HepG2 (cell line): ENCODE results near the gene CPT1B. TPM values are rescaled to one million over a fixed set of nuclear protein-coding genes. Genes with fewer than 3 reads are reported as not detected.

Experiments used
- ATAC-seq: fragments of 200-7000 bp; cut with Tn5 transposase; 3 replicates; pipeline ENCODE4 v1.9.1; 2020; ENCODE audit warnings: mild to moderate bottlenecking, moderate library complexity
- BruUV-seq: library from RNA; stranded (reverse); fragments of 400-500 nt; replicated peaks from 2 replicates; lab custom pipeline; 2021; lab: Mats Ljungman, UMichigan
- CTCF ChIA-PET: fragments of 300-600 bp; formaldehyde crosslinking; extraction: SDS; loops from one replicate; lab custom pipeline; 2021; ENCODE audit warnings: low total read pairs, inconsistent platforms, low intra/inter-chr PET ratio; lab: Yijun Ruan, JAX
- POLR2A ChIA-PET: fragments of 350-600 bp; sonication (Branson Sonifier 250); formaldehyde crosslinking; loops from one replicate; lab custom pipeline; 2020; ENCODE audit warnings: antibody characterized with exemption, inconsistent platforms; lab: Yijun Ruan, JAX
- DNase-seq: peaks from one replicate; pipeline ENCODE4 v3.0.0-alpha.2; 2015; ENCODE audit warnings: low spot score
- FAIRE-seq: peaks from 3 replicates; lab custom pipeline; 2011; peaks lifted over from hg19 to GRCh38; lab: Jason Lieb, UNC
- H2AFZ ChIP-seq: one replicate; pipeline ENCODE4 v1.6.1; 2011; ENCODE audit warnings: low read length, inconsistent platforms
- H3K27ac ChIP-seq: fragments of 300-600 bp; 3 replicates; pipeline ENCODE4 v1.8.0; 2011; ENCODE audit warnings: mixed run types, mild to moderate bottlenecking, mixed read lengths, low read length, inconsistent platforms; ENCODE audit not compliant: insufficient read depth; ENCODE audit errors: extremely low read length
- H3K27me3 ChIP-seq, 2 experiments: fragments of 200-600 bp in 1 of 2; 2 replicates in 1 of 2; 3 replicates in 1 of 2; pipeline versions ENCODE4 v1.6.0 to v1.8.0; 2011; ENCODE audit warnings: low read length in 2 of 2, mild to moderate bottlenecking in 2 of 2, moderate library complexity in 2 of 2, inconsistent platforms in 1 of 2; ENCODE audit not compliant: insufficient read depth in 2 of 2, control insufficient read depth in 1 of 2
- H3K36me3 ChIP-seq, 2 experiments: fragments of 200-600 bp in 1 of 2; replicated peaks in 1 of 2; 2 replicates in 1 of 2; 3 replicates in 1 of 2; pipeline versions ENCODE4 v1.5.1 to v1.8.0; 2011; ENCODE audit warnings: low read length in 2 of 2, inconsistent platforms in 1 of 2; ENCODE audit not compliant: insufficient read depth in 2 of 2, control insufficient read depth in 1 of 2
- H3K4me1 ChIP-seq: 2 replicates; pipeline ENCODE4 v1.5.1; 2012; ENCODE audit warnings: low read length, inconsistent platforms; ENCODE audit not compliant: insufficient read depth
- H3K4me2 ChIP-seq: 2 replicates; pipeline ENCODE4 v1.6.0; 2011; ENCODE audit warnings: low read depth, low read length, inconsistent platforms
- H3K4me3 ChIP-seq, 3 experiments: fragments of 200-600 bp in 1 of 3; sonication (generic), shearing (Covaris generic) in 1 of 3; replicated peaks in 1 of 3; 2 replicates each; pipeline ENCODE4 v1.5.1; 2011 to 2016; ENCODE audit warnings: low read length in 3 of 3, inconsistent platforms in 2 of 3, low read depth in 2 of 3, mild to moderate bottlenecking in 2 of 3, control low read depth in 1 of 3, mixed read lengths in 1 of 3; ENCODE audit not compliant: insufficient read depth in 1 of 3
- H3K79me2 ChIP-seq: one replicate; pipeline ENCODE4 v1.6.1; 2011; ENCODE audit warnings: low read length, inconsistent platforms; ENCODE audit not compliant: insufficient read depth
- H3K9ac ChIP-seq: 2 replicates; pipeline ENCODE4 v1.6.0; 2011; ENCODE audit warnings: mild to moderate bottlenecking, low read depth, low read length, inconsistent platforms; ENCODE audit not compliant: insufficient read depth
- H3K9me3 ChIP-seq: 2 replicates; pipeline ENCODE4 v1.5.1; 2012; ENCODE audit warnings: mild to moderate bottlenecking, low read length
- H4K20me1 ChIP-seq: 2 replicates; pipeline ENCODE4 v1.6.0; 2011; ENCODE audit warnings: inconsistent platforms, mild to moderate bottlenecking, low read length, moderate library complexity; ENCODE audit not compliant: insufficient read depth
- CENPT ChIP-seq: sonication (generic); formaldehyde crosslinking; IDR thresholded peaks from 2 replicates; pipeline ENCODE4 v1.8.0; 2022; ENCODE audit warnings: low read depth, mild to moderate bottlenecking, moderate library complexity, missing genetic modification reagents
- ELF1 ChIP-seq: sonication (generic); formaldehyde crosslinking; IDR thresholded peaks from 2 replicates; pipeline ENCODE4 v1.4.0; 2020; ENCODE audit warnings: missing genetic modification reagents
- ESRRA ChIP-seq: sonication (generic); formaldehyde crosslinking; IDR thresholded peaks from 2 replicates; pipeline ENCODE4 v1.5.1; 2020; ENCODE audit warnings: mild to moderate bottlenecking, low read depth, missing genetic modification reagents
- GABPA ChIP-seq, 2 experiments: IDR thresholded peaks; 2 replicates each; pipeline ENCODE4 v1.6.1; 2011 to 2016; ENCODE audit warnings: low read depth in 2 of 2, low read length in 1 of 2, missing biosample characterization in 1 of 2, missing genetic modification characterization in 1 of 2
- HBP1 ChIP-seq: IDR thresholded peaks from 2 replicates; pipeline ENCODE4 v1.6.1; 2016; ENCODE audit warnings: low read depth, control low read depth
- HOXA3 ChIP-seq: sonication (generic); formaldehyde crosslinking; IDR thresholded peaks from 2 replicates; pipeline ENCODE4 v1.5.0; 2020; ENCODE audit warnings: missing genetic modification reagents
- MAFF ChIP-seq: IDR thresholded peaks from 2 replicates; pipeline ENCODE4 v1.6.1; 2011; ENCODE audit warnings: low read depth, low read length, improper control_type of control experiment
- NFRKB ChIP-seq: fragments of 450-650 bp; IDR thresholded peaks from 2 replicates; pipeline ENCODE4 v1.6.1; 2017
- NR2F6 ChIP-seq, 2 experiments: IDR thresholded peaks; 2 replicates each; pipeline ENCODE4 v1.6.1; 2016; ENCODE audit warnings: antibody characterized with exemption in 1 of 2, mild to moderate bottlenecking in 1 of 2
- PHF21A ChIP-seq: sonication (generic); formaldehyde crosslinking; IDR thresholded peaks from 2 replicates; pipeline ENCODE4 v1.5.0; 2020; ENCODE audit warnings: mild to moderate bottlenecking, missing genetic modification reagents
- PITX1 ChIP-seq: sonication (generic); formaldehyde crosslinking; IDR thresholded peaks from 2 replicates; pipeline ENCODE4 v1.5.1; 2020; ENCODE audit warnings: mild to moderate bottlenecking, missing genetic modification reagents
- RAD21 ChIP-seq: fragments of 450-650 bp; formaldehyde crosslinking; IDR thresholded peaks from 2 replicates; pipeline ENCODE4 v1.5.0; 2020; ENCODE audit warnings: mild to moderate bottlenecking
- SATB2 ChIP-seq: sonication (generic); formaldehyde crosslinking; IDR thresholded peaks from 2 replicates; pipeline ENCODE4 v1.5.0; 2020; ENCODE audit warnings: missing genetic modification reagents
- SETDB1 ChIP-seq: sonication (generic); formaldehyde crosslinking; IDR thresholded peaks from 2 replicates; pipeline ENCODE4 v1.5.1; 2020; ENCODE audit warnings: missing genetic modification reagents, mild to moderate bottlenecking, borderline replicate concordance
- SMC3 ChIP-seq: IDR thresholded peaks from 2 replicates; pipeline ENCODE4 v1.6.1; 2011; ENCODE audit warnings: low read length, improper control_type of control experiment
- SP140L ChIP-seq: sonication (generic); formaldehyde crosslinking; IDR thresholded peaks from 2 replicates; pipeline ENCODE4 v1.4.0; 2020; ENCODE audit warnings: missing genetic modification reagents, borderline replicate concordance
- SP2 ChIP-seq: sonication (generic); formaldehyde crosslinking; IDR thresholded peaks from 2 replicates; pipeline ENCODE4 v1.5.1; 2020; ENCODE audit warnings: mild to moderate bottlenecking, missing genetic modification reagents
- SRSF4 ChIP-seq: fragments of 200-400 bp; formaldehyde crosslinking; IDR thresholded peaks from one replicate; pipeline ENCODE4 v1.6.1; 2018; ENCODE audit warnings: mild to moderate bottlenecking, low read depth, low read length, moderate library complexity; ENCODE audit not compliant: poor library complexity, severe bottlenecking
- U2AF2 ChIP-seq: fragments of 200-400 bp; formaldehyde crosslinking; IDR thresholded peaks from 2 replicates; pipeline ENCODE4 v1.6.1; 2017; ENCODE audit warnings: low read depth, mild to moderate bottlenecking, low read length
- ZMYM4 ChIP-seq: sonication (generic); formaldehyde crosslinking; IDR thresholded peaks from 2 replicates; pipeline ENCODE4 v1.8.1; 2023; ENCODE audit warnings: mild to moderate bottlenecking, missing genetic modification reagents
- ZNF230 ChIP-seq: sonication (generic); formaldehyde crosslinking; IDR thresholded peaks from 2 replicates; pipeline ENCODE4 v1.4.0; 2020; ENCODE audit warnings: mild to moderate bottlenecking, missing genetic modification reagents
- ZNF263 ChIP-seq: sonication (generic); formaldehyde crosslinking; IDR thresholded peaks from 2 replicates; pipeline ENCODE4 v1.4.0; 2020; ENCODE audit warnings: missing genetic modification reagents
- ZNF3 ChIP-seq: IDR thresholded peaks from 2 replicates; pipeline ENCODE4 v1.7.0; 2017; ENCODE audit warnings: inconsistent platforms
- ZNF317 ChIP-seq: sonication (generic); formaldehyde crosslinking; IDR thresholded peaks from 2 replicates; pipeline ENCODE4 v1.5.0; 2020; ENCODE audit warnings: mild to moderate bottlenecking, missing genetic modification reagents
- ZNF839 ChIP-seq: sonication (generic); formaldehyde crosslinking; IDR thresholded peaks from 2 replicates; pipeline ENCODE4 v1.4.0; 2020; ENCODE audit warnings: missing genetic modification reagents, mild to moderate bottlenecking, borderline replicate concordance
- WGBS: methylation state at CpG from one replicate; pipeline ENCODE4 v1.1.6; 2017; ENCODE audit warnings: low lambda C conversion rate; 5-methylcytosine and 5-hydroxymethylcytosine counted together
- in situ Hi-C: cut with HindIII; loops from 2 replicates; pipeline ENCODE4 v1.10.0; 2017; ENCODE audit warnings: low pct_unique_long_range_greater_than_20kb; ENCODE audit not compliant: extremely low pct_ligation_motif_present
- intact Hi-C: fragments of 100-400 bp; cut with micrococcal nuclease; formaldehyde crosslinking; loops from one replicate; pipeline ENCODE4 v1.10.0; 2022; ENCODE audit not compliant: unreplicated experiment
- polyA plus RNA-seq, 8 experiments: library from polyadenylated mRNA; depleted of rRNA in 3 of 8; stranded (reverse) in 7 of 8; unstranded in 1 of 8; fragments of >200 nt; fragmentation: Illumina TruSeq in 4 of 8; extraction: Trizol in 4 of 8; gene quantifications; 2 replicates each; pipeline versions ENCODE4 v1.2.1 to v1.2.3, GENCODE V29; 2011 to 2016; ENCODE audit warnings: low read depth in 4 of 8, missing spikeins in 1 of 8, mixed read lengths in 1 of 8; ENCODE audit not compliant: insufficient read depth in 1 of 8
- total RNA-seq, 5 experiments: library from RNA; depleted of rRNA; stranded (reverse); fragments of >200 nt; fragmentation: Illumina TruSeq; extraction: Trizol; gene quantifications; 2 replicates each; pipeline ENCODE4 v1.2.3, GENCODE V29; 2016; ENCODE audit warnings: low read depth in 1 of 5

The CPT1B gene
- total and polyA plus RNA-seq, 2 of the 13 experiments (the other 11 are each of a cell fraction or from before 2014, with no cell fraction given): 9.2 to 19.5 TPM

- in situ Hi-C loops: no loop called here
- H3K27ac ChIP-seq: no peak overlapping the region
- H3K4me3 ChIP-seq: peak overlapping the region in 2 of 3 experiments; percentile 27 to 70; a peak in 3 of 6 replicates
- peak; percentile 77 for ATAC-seq
- H3K9me3 ChIP-seq: no peaks in the 10 kb centered on the region
- peaks cover 15% of the 10 kb centered on the region for H3K4me1 ChIP-seq
- intact Hi-C loops: no loop called here
- H3K36me3 ChIP-seq: no peaks in the 10 kb centered on the region
- H3K79me2 ChIP-seq: no peaks in the 10 kb centered on the region
- CTCF ChIA-PET: no interaction called here
- WGBS: 40% methylated on average over 21 of the region's 52 CpGs
- peak; percentile 9 for DNase-seq
- no peaks in the 10 kb centered on the region; the same call in 1 of the 2 replicates for H4K20me1 ChIP-seq
- peak overlapping the region; percentile 75 for H3K4me2 ChIP-seq
- no peak for FAIRE-seq
- no TSS peak for BruUV-seq
- POLR2A ChIA-PET: no interaction called here
- peaks cover 0 to 2% of the 10 kb centered on the region in 2 experiments; a peak in 2 of 5 replicates for H3K27me3 ChIP-seq
- H3K9ac ChIP-seq: no peak overlapping the region
- no peak overlapping the region for H2AFZ ChIP-seq
- TF ChIP-seq HOXA3 (CRISPR knock-in tag) (peak; percentile 93), SMC3 (no peak), RAD21 (peak; percentile 32; the same call in 1 of the 2 replicates), SP140L (CRISPR knock-in tag) (peak; percentile 97; the same call in 1 of the 2 replicates), GABPA (IDR thresholded peaks at IDR 0.05; ENCODE audit: low read depth, low read length) (no peak), GABPA (CRISPR knock-in tag; IDR thresholded peaks at IDR 0.05; ENCODE audit: low read depth) (0 out of 2 replicates have a peak, but pooled peaks have one; percentile 22), SP2 (CRISPR knock-in tag) (peak; percentile 58), CENPT (CRISPR knock-in tag) (peak; percentile 97; the same call in 1 of the 2 replicates), ZNF3 (peak; percentile 94), SATB2 (CRISPR knock-in tag) (peak; percentile 99), ESRRA (peak; percentile 69; the same call in 1 of the 2 replicates), PHF21A (CRISPR knock-in tag) (no peak), HBP1 (CRISPR knock-in tag) (peak; percentile 100), NFRKB (no peak), ELF1 (CRISPR knock-in tag) (peak; percentile 47; the same call in 1 of the 2 replicates), MAFF (no peak), SETDB1 (CRISPR knock-in tag) (no peak), PITX1 (peak; percentile 90), SRSF4 (no peak), NR2F6 (IDR thresholded peaks at IDR 0.05) (no peak), NR2F6 (CRISPR knock-in tag; IDR thresholded peaks at IDR 0.05) (peak; percentile 79), ZNF839 (CRISPR knock-in tag) (no peak), U2AF2 (no peak), ZNF317 (CRISPR knock-in tag) (peak; percentile 90), ZMYM4 (CRISPR knock-in tag) (peak; percentile 85), ZNF263 (CRISPR knock-in tag) (peak; percentile 87), ZNF230 (peak; percentile 96)
These were observed 21.7 kb upstream of the CPT1B start for GRCh38 chr22:50599816-50600455.
